A549 treated with AZD2906 at 1 μM for 4 hours (cell line): ENCODE data around the gene LAMB4. TPM values are rescaled to one million over a fixed set of nuclear protein-coding genes. Genes with fewer than 3 reads are reported as not detected.

Experiments
- total RNA-seq: library from RNA; stranded (reverse); fragments of 200-300 nt; extraction: Qiagen RNA extraction; gene quantifications from 5 replicates; pipeline ENCODE4 v1.2.3, GENCODE V29; 2022

Gene LAMB4
- total RNA-seq = 0.06 to 0.39 TPM (median 0.17 TPM) in 5 replicates

GRCh38 chr7:108130261-108130660 lies at the start of gene LAMB4:
Gene LAMB4, minus strand, starts transcription at chr7:108130361. Its CDS starts 7,197 bp downstream, at chr7:108123164.

GRCh38 chr7:108002726-108003598 lies 127.2 kb downstream of the LAMB4 start, which contains the start of gene LAMB1:
Gene LAMB1, minus strand, starts transcription at chr7:108003161. Its CDS starts 276 bp downstream, at chr7:108002885.

Other genes with a start within 250 kb of the LAMB4 start
- 81.3 to 132 TPM (median 90.0 TPM) in 5 replicates for gene DLD, start 239.2 kb downstream of the LAMB4 start, total RNA-seq
- gene LAMB1, start 127.2 kb downstream of the LAMB4 start, total RNA-seq = 94.3 to 137 TPM (median 104 TPM) in 5 replicates